Stimulated activated naive B cell treated with anti-CD40 and anti-IgM and Interleukin-4, amounts not matched to agents 10 μg/mL and 1 μg/mL and 100 μg/mL, for 72 hours (primary cell): Measurements from ENCODE around the gene DMRTB1.

Experiments used
- ATAC-seq, 2 donors: fragments of 150-1000 bp; cut with Tn5 transposase; replicated peaks; 2 replicates each; pipeline ENCODE4 v1.10.0; 2021; ENCODE audit warnings: moderate library complexity in 1 of 2
- DNase-seq: peaks from one replicate; pipeline ENCODE4 v3.0.0; 2021
- H3K27ac Mint-ChIP-seq: one replicate; pipeline ENCODE4 v1.8.0; 2022; ENCODE audit warnings: mild to moderate bottlenecking, mixed read lengths
- H3K27me3 Mint-ChIP-seq, 2 donors: one replicate each; pipeline ENCODE4 v1.8.0; 2022; ENCODE audit warnings: mixed read lengths in 2 of 2
- H3K36me3 Mint-ChIP-seq, 2 donors: one replicate each; pipeline ENCODE4 v1.8.0; 2022; ENCODE audit warnings: mixed read lengths in 2 of 2, mild to moderate bottlenecking in 1 of 2
- H3K4me1 Mint-ChIP-seq, 2 donors: one replicate each; pipeline ENCODE4 v1.8.0; 2022; ENCODE audit warnings: mixed read lengths in 2 of 2, mild to moderate bottlenecking in 1 of 2
- H3K4me3 Mint-ChIP-seq, 2 donors: one replicate each; pipeline ENCODE4 v1.8.0; 2022; ENCODE audit warnings: mild to moderate bottlenecking in 2 of 2, mixed read lengths in 2 of 2, moderate library complexity in 1 of 2
- H3K9me3 Mint-ChIP-seq, 2 donors: one replicate each; pipeline ENCODE4 v1.8.0; 2022; ENCODE audit warnings: mixed read lengths in 2 of 2, mild to moderate bottlenecking in 1 of 2

The DMRTB1 gene

GRCh38 chr1:53509775-53510174 lies 50.6 kb downstream of the DMRTB1 start:
- H3K27ac Mint-ChIP-seq: no peak overlapping the region
- no peaks in the 10 kb centered on the region for H3K9me3 Mint-ChIP-seq
- no peaks in the 10 kb centered on the region for H3K36me3 Mint-ChIP-seq
- H3K27me3 Mint-ChIP-seq: peaks cover 0 to 6% of the 10 kb centered on the region in 2 donors
- peaks cover 0 to 3% of the 10 kb centered on the region in 2 donors for H3K4me1 Mint-ChIP-seq
- DNase-seq: no peak
- no peak overlapping the region for H3K4me3 Mint-ChIP-seq
- ATAC-seq: no peak

GRCh38 chr1:53510215-53510614 lies 51.0 kb downstream of the DMRTB1 start:
- Mint-ChIP-seq H3K9me3 (no peaks in the 10 kb centered on the region), H3K27ac (no peak overlapping the region), H3K4me1 (peaks cover 0 to 3% of the 10 kb centered on the region in 2 donors), H3K4me3 (no peak overlapping the region), H3K36me3 (no peaks in the 10 kb centered on the region), H3K27me3 (peaks cover 0 to 6% of the 10 kb centered on the region in 2 donors)
- DNase-seq (no peak), ATAC-seq (no peak)

GRCh38 chr1:53511323-53511932 lies 52.2 kb downstream of the DMRTB1 start:
- peaks cover 0 to 3% of the 10 kb centered on the region in 2 donors for H3K4me1 Mint-ChIP-seq
- no peak overlapping the region for H3K27ac Mint-ChIP-seq

GRCh38 chr1:53511933-53512806 lies 53.0 kb downstream of the DMRTB1 start:
- no peak for DNase-seq
- H3K27ac Mint-ChIP-seq: peak overlapping the region; percentile 47
- H3K36me3 Mint-ChIP-seq: no peaks in the 10 kb centered on the region
- no peaks in the 10 kb centered on the region for H3K9me3 Mint-ChIP-seq
- peaks cover 0 to 3% of the 10 kb centered on the region in 2 donors for H3K4me1 Mint-ChIP-seq
- peaks cover 0 to 6% of the 10 kb centered on the region in 2 donors for H3K27me3 Mint-ChIP-seq
- no peak overlapping the region for H3K4me3 Mint-ChIP-seq
- ATAC-seq: no peak

More at GRCh38 chr1:53511323-53511932, 52.2 kb downstream of the DMRTB1 start:
- Mint-ChIP-seq H3K4me3 (no peak overlapping the region), H3K9me3 (no peaks in the 10 kb centered on the region), H3K27me3 (peaks cover 0 to 6% of the 10 kb centered on the region in 2 donors), H3K36me3 (no peaks in the 10 kb centered on the region)
- DNase-seq (no peak), ATAC-seq (no peak)

GRCh38 chr1:53512807-53513755 lies 53.9 kb downstream of the DMRTB1 start:
- Mint-ChIP-seq H3K36me3 (no peaks in the 10 kb centered on the region), H3K4me1 (peaks cover 0 to 3% of the 10 kb centered on the region in 2 donors), H3K4me3 (no peak overlapping the region), H3K27ac (no peak overlapping the region), H3K27me3 (peaks cover 0 to 6% of the 10 kb centered on the region in 2 donors), H3K9me3 (no peaks in the 10 kb centered on the region)
- ATAC-seq (no peak), DNase-seq (no peak)

- Mint-ChIP-seq H3K36me3 (no peaks in the 10 kb centered on the region), H3K27ac (no peak overlapping the region)
Observed at GRCh38 chr1:53513846-53514245, 54.6 kb downstream of the DMRTB1 start.

GRCh38 chr1:53514436-53514835 lies 55.2 kb downstream of the DMRTB1 start:
- DNase-seq: no peak
- no peak overlapping the region for H3K4me3 Mint-ChIP-seq
- no peak overlapping the region for H3K27ac Mint-ChIP-seq
- peaks cover 0 to 4% of the 10 kb centered on the region in 2 donors for H3K27me3 Mint-ChIP-seq
- H3K4me1 Mint-ChIP-seq: peaks cover 0 to 3% of the 10 kb centered on the region in 2 donors
- H3K36me3 Mint-ChIP-seq: no peaks in the 10 kb centered on the region
- ATAC-seq: no peak
- no peaks in the 10 kb centered on the region for H3K9me3 Mint-ChIP-seq

More at GRCh38 chr1:53513846-53514245, 54.6 kb downstream of the DMRTB1 start:
- no peak for DNase-seq
- ATAC-seq: no peak
- H3K4me3 Mint-ChIP-seq: no peak overlapping the region
- H3K4me1 Mint-ChIP-seq: peaks cover 0 to 3% of the 10 kb centered on the region in 2 donors
- H3K9me3 Mint-ChIP-seq: no peaks in the 10 kb centered on the region
- H3K27me3 Mint-ChIP-seq: peaks cover 0 to 6% of the 10 kb centered on the region in 2 donors

GRCh38 chr1:53516181-53516580 lies 57.0 kb downstream of the DMRTB1 start:
- no peak overlapping the region for H3K27ac Mint-ChIP-seq
- ATAC-seq (no peak), DNase-seq (no peak)
- peaks cover 0 to 3% of the 10 kb centered on the region in 2 donors for H3K4me1 Mint-ChIP-seq
- H3K4me3 Mint-ChIP-seq: no peak overlapping the region
- no peaks in the 10 kb centered on the region for H3K9me3 Mint-ChIP-seq
- H3K36me3 Mint-ChIP-seq: no peaks in the 10 kb centered on the region
- no peaks in the 10 kb centered on the region for H3K27me3 Mint-ChIP-seq
